RCC 7860 (cell line): ENCODE measurements around the gene GOLPH3L.
"Not testable (repeated sequence)": the region's sequence is repeated elsewhere in the genome, so short reads cannot be mapped to it uniquely, and the experiment has no call there.

Source experiments
- DNase-seq: peaks from one replicate; pipeline ENCODE4 v3.0.0-alpha.2; 2015; ENCODE audit warnings: low spot score
- FAIRE-seq: peaks from 2 replicates; lab custom pipeline; 2012; peaks lifted over from hg19 to GRCh38; lab: Jason Lieb, UNC

The GOLPH3L gene

DNA sequence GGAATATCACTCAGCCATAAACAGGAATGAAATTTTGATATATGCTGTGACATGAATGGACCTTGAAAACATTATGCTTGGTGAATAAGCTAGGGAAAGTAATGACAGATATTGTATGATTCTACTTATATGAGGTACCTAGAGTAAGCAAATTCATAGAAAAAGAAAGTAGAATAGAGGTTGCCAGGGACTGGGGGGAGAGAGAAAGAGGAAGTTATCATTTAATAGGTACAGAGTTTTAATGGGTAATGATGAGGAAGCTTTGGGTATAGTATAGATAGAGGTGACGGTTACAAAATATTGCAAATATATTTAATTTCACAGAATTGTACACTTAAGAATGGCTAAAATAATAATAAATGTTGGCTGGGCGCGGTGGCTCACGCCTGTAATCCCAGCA lies 36.4 kb downstream of the GOLPH3L start:
- DNase-seq (no peak), FAIRE-seq (no peak)

DNA sequence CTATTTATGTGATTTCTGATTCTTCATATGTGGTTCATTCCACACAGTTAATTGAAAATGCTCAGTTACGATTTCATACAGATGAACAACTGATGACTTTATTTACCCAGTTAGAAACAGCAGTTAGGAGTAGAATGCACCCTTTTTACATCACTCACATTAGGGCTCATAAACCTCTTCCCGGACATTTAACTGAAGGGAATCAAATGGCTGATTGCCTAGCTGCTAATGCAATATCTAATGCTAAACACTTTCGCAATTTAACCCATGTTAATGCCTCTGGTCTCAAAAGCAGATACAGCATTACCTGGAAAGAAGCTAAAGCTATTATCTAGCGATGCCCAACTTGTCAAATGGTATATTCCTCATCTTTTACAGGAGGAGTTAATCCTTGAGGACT lies 39.9 kb downstream of the GOLPH3L start:
- not testable (repeated sequence) for FAIRE-seq, DNase-seq

- DNase-seq, FAIRE-seq: not testable (repeated sequence)
Measured at GRCh38 chr1:150654635-150655034, 42.3 kb downstream of the GOLPH3L start.

- no peak for DNase-seq
- FAIRE-seq = no peak
Measured at GRCh38 chr1:150650193-150650592, 46.8 kb downstream of the GOLPH3L start.

DNA sequence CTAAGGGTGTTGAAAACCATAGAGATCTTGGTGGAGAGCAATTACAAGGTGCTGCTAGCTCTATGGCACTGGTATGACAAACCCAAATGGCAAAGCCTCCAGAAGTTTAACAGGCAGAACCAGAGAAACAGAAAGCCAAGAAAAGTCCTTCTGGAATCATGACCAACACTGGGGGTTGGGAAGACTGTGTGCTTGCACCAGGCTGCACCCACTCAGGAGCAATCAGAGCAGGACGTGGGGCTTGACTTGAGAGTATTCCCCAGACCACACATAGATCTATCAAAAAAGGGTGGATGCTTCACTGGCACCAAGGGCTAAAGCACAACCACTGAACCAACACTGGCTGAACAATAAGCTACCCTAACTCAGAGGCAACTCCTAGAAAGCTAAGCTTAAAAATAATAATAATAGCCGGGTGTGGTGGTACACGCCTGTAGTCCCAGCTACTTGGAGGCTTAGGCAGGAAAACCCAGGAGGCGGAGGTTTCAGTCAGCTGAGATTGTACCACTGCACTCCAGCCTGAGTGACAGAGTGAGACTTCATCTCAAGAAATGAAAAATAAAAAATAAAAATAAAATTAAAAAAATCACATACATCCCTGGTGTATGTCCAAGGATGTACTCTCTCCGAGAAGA lies 47.4 kb downstream of the GOLPH3L start:
- DNase-seq (no peak), FAIRE-seq (no peak)

DNA sequence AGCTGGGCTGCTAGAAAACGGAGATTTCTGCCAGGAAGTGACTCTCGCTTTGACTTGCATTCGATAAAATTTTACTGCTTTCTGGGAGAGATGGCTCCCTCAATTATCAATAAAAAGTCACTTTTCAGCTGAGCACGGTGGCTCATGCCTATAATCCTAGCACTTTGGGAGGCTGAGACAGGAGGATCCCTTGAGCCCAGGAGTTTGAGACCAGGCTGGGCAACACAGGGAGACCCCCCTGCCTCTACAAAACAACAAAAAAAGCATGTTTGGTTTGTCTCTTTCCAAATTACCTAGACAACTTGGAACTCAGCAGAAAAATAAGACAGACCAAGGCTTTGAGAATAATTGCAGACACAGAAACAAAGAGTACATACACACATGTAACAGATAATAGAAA lies 54.7 kb downstream of the GOLPH3L start:
- no peak for DNase-seq
- FAIRE-seq = no peak

DNA sequence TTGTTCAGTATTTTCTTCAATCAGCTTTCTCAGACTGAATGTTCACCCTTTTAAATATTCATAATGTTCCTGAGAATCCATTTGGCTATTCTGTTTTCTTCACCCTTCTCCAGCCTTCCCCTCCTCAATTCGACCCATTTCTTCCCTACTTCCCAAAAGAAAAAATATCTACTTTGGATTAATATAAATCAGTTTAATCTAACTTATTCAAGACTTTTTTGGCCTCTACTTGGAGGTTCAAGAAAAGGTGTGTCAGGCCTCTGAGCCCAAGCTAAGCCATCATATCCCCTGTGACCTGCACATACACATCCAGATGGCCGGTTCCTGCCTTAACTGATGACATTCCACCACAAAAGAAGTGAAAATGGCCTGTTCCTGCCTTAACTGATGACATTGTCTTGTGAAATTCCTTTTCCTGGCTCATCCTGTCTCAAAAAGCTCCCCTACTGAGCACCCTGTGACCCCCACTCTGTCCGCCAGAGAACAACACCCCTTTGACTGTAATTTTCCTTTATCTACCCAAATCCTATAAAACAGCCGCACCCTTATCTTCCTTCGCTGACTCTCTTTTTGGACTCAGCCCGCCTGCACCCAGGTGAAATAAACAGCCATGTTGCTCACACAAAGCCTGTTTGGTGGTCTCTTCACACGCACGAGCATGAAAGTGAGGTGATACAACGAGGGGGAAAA lies 55.7 kb downstream of the GOLPH3L start:
- FAIRE-seq, DNase-seq: not testable (repeated sequence)

DNA sequence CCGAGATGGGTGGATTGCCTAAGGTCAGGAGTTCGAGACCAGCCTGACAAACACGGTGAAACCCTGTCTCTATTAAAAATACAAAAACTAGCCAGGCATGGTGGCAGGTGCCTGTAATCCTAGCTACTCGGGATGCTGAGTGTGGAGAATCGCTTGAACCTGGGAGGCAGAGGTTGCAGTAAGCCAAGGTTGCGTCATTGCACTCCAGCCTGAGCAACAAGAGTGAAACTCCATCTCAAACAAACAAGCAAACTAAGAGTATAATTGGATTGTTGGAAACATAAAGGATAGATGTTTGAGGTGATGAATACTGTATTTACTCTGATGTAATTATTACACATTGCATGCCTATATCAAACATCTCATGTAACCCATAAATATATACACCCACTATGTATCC lies 58.5 kb downstream of the GOLPH3L start:
- not testable (repeated sequence) for FAIRE-seq, DNase-seq

- not testable (repeated sequence) for FAIRE-seq, DNase-seq
Measured at GRCh38 chr1:150634839-150635622, 61.9 kb downstream of the GOLPH3L start.

DNA sequence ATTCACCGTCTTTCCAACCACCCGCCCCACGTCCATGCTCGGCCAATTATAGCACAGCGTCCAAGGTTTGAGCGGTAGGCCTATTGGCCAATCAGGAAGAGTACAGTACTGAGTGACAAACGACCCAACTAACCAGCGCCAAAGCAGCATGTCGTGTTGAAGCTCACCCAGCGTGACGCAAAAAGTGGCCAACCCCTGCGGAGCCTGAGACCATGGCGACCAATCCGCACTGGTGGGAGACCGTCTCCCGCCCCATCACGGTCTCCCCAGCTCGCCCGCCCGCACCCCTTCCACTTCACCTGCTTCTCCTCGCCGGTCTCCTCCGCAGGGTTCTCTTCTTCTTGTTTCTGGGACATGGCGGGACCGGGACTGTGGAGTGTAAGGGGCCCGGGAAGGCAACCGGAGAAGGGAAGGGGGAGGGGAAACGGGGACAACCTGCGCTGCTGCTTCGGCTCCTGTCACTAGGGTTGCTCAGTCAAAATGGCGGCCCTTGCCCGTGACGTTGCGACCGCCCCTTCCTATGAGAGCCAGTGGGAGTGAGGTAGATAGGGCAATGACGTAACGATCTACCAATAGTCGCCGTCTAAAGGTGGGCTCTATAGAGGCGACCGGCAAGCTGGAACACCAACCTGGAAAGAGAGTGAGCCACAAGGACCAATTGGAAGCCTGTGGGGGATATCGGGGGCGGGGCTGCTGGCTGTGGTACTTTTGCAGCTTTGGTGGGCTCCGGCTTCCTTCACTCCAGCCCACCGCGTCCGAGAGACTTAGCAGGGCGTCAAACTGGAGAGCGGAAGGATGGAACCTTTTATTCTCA lies 67.6 kb downstream of the GOLPH3L start, which contains the start of gene ENSA:
Gene ENSA, minus strand, starts transcription at position 498 of the 814 bp plus-strand sequence. Its CDS starts 142 bp downstream, at position 356.
- FAIRE-seq = peak; percentile 82
- DNase-seq = peak; percentile 98

GRCh38 chr1:150628766-150629114 lies 68.2 kb downstream of the GOLPH3L start:
- FAIRE-seq (no peak), DNase-seq (no peak)

DNA sequence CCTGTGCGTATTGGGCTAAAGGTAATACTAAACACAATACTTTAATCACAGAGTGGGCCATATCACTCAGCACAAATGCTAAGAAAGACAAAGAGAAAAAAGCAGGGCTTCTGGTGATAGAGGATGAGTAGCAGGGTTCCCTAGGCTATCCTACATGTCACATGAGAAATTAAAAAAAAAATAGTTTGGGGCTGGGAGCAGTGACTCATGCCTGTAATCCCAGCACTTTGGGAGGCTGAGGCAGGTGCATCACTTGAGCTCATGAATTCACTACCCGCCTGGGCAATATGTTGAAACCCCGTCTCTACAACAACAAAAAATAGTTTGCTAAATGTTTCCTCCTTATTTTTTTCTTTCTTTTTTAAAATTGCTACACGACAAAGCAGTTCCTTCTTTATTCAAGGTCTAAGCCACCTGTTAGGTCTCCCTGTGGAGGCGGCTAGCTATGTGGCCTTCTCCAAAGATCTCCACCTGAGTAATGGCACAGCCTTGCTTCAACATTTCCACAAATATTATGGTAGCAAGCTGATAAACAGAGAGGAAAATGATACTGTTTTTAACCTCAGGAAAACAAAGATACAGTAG lies 69.0 kb downstream of the GOLPH3L start:
- DNase-seq (no peak), FAIRE-seq (no peak)

DNA sequence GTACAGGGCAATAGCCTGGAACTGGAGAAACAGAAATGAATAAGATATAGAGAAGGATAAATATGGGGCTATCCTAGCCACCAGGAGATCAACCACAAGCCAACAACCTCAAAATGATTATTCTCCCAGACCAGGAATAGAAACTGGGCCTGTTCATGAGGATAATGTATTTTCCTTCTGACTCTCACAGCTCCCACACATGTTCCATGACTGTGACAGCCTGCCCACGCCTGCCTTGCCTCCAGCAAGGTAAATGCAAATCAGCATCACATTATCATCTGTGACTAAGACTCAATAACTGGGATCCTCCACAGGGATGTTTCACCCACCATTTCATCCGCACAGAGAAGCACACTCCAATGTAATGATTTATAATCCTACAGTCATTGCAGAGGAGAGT lies 70.8 kb downstream of the GOLPH3L start:
- DNase-seq = no peak
- FAIRE-seq = no peak

DNA sequence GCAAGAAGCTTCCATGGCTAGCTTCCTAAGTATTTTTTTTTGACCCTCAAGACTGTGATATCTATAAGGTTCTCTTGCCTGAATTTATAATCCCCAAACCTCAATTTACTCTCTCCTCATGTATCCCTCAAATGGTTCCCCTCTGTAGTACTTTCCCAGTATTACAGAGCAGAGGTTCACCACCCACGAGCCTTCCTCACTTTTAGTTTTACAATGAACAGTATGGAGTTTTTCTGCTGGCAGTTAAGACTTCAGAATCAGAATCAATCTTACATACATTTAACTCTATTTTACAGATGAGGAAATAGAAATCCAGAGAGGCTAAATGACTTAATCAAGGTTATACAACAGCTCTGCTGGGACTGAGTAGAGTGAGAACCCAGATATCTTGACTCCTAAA lies 72.4 kb downstream of the GOLPH3L start:
- not testable (repeated sequence) for FAIRE-seq, DNase-seq

- FAIRE-seq = not testable (repeated sequence)
Measured at GRCh38 chr1:150624134-150624533, 72.8 kb downstream of the GOLPH3L start.

GRCh38 chr1:150622303-150622975 lies 74.5 kb downstream of the GOLPH3L start:
- no peak for FAIRE-seq

More at GRCh38 chr1:150624134-150624533, 72.8 kb downstream of the GOLPH3L start:
- DNase-seq = not testable (repeated sequence)

GRCh38 chr1:150621497-150622302 lies 75.3 kb downstream of the GOLPH3L start:
- FAIRE-seq (no peak), DNase-seq (peak; percentile 5)

More at GRCh38 chr1:150622303-150622975, 74.5 kb downstream of the GOLPH3L start:
- DNase-seq = no peak

DNA sequence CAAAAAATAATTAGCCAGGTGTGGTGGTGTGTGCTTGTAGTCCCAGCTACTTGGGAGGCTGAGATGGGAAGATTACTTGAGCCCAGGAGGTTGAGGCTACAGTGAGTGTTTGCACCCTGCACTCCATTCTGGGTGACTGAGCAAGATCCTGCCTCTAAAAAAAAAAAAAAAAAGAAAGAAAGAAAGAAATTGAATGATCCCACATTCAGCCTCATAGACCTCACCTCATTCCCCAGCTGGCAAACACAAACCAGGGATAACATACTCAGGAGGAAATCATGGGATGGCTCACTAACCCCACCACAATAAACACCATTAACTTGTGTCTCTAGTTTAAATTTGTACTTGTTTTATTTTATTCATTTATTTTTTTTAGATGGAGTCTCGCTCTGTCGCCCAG lies 76.0 kb downstream of the GOLPH3L start:
- DNase-seq (no peak), FAIRE-seq (no peak)
